Ishikawa (cell line): ENCODE results near the gene D2HGDH.

ENCODE experiments used
- CREB1 ChIP-seq: IDR thresholded peaks from 2 replicates; pipeline ENCODE4 v1.6.1; 2012; ENCODE audit warnings: low read depth
- EP300 ChIP-seq: IDR thresholded peaks from 2 replicates; pipeline ENCODE4 v1.6.1; 2012; ENCODE audit warnings: borderline replicate concordance
- TAF1 ChIP-seq: IDR thresholded peaks from 2 replicates; pipeline ENCODE4 v1.6.1; 2012; ENCODE audit warnings: low read depth, mild to moderate bottlenecking
- TEAD4 ChIP-seq: IDR thresholded peaks from 2 replicates; pipeline ENCODE4 v1.6.1; 2012
- YY1 ChIP-seq: IDR thresholded peaks from 2 replicates; pipeline ENCODE4 v1.6.1; 2012; ENCODE audit warnings: low read depth
- TF ChIP-seq, protein P1 (sequence below): IDR thresholded peaks from 2 replicates; pipeline ENCODE4 v1.6.1; 2012
- TF ChIP-seq, protein P2 (sequence below): IDR thresholded peaks from 2 replicates; pipeline ENCODE4 v1.6.1; 2012; ENCODE audit warnings: low read depth, mild to moderate bottlenecking
- TF ChIP-seq, protein P3 (sequence below): IDR thresholded peaks from 2 replicates; pipeline ENCODE4 v1.6.1; 2012

DNA sequence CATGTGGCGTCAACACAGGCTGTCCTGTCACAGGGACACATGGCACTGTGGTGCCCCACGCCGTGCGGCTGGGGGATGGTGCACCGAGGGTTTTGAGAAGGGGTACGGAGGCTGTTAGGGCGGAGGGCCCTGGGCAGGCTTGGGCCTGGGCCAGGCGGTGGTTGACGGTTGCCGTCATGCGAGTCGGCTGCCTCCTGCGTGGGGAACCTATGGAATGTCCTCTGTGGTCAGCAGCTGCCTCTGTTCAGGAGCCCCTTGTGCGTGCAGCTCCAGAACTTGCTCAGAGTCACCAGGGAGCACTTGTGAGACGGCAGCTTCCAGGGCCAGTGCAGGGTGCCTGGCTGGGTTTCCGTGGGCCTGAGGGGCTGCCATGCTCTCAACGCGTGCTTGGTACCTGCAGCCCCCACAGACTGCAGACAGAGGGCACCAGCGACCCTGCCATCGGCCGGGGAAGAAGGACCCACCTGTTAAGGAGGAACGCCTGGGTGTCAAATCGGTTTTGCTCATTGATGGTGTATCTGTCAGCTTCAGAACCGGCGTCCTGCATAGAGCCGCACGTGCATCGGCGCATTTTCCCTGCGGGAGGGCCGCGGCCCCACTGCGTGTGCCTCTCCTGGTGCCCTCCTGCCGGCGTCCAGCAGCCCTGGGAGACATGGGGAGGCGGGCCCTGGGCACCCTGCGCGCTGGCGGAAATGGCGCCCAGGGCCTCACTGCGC is 10.0 kb upstream of the D2HGDH start:
- TF ChIP-seq, protein P1, sequence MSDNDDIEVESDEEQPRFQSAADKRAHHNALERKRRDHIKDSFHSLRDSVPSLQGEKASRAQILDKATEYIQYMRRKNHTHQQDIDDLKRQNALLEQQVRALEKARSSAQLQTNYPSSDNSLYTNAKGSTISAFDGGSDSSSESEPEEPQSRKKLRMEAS, result no peak
- TF ChIP-seq CREB1 (no peak), TEAD4 (no peak), YY1 (no peak), TAF1 (no peak), EP300 (no peak)
- TF ChIP-seq, protein P2, sequence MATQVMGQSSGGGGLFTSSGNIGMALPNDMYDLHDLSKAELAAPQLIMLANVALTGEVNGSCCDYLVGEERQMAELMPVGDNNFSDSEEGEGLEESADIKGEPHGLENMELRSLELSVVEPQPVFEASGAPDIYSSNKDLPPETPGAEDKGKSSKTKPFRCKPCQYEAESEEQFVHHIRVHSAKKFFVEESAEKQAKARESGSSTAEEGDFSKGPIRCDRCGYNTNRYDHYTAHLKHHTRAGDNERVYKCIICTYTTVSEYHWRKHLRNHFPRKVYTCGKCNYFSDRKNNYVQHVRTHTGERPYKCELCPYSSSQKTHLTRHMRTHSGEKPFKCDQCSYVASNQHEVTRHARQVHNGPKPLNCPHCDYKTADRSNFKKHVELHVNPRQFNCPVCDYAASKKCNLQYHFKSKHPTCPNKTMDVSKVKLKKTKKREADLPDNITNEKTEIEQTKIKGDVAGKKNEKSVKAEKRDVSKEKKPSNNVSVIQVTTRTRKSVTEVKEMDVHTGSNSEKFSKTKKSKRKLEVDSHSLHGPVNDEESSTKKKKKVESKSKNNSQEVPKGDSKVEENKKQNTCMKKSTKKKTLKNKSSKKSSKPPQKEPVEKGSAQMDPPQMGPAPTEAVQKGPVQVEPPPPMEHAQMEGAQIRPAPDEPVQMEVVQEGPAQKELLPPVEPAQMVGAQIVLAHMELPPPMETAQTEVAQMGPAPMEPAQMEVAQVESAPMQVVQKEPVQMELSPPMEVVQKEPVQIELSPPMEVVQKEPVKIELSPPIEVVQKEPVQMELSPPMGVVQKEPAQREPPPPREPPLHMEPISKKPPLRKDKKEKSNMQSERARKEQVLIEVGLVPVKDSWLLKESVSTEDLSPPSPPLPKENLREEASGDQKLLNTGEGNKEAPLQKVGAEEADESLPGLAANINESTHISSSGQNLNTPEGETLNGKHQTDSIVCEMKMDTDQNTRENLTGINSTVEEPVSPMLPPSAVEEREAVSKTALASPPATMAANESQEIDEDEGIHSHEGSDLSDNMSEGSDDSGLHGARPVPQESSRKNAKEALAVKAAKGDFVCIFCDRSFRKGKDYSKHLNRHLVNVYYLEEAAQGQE, result no peak
- TF ChIP-seq, protein P3, sequence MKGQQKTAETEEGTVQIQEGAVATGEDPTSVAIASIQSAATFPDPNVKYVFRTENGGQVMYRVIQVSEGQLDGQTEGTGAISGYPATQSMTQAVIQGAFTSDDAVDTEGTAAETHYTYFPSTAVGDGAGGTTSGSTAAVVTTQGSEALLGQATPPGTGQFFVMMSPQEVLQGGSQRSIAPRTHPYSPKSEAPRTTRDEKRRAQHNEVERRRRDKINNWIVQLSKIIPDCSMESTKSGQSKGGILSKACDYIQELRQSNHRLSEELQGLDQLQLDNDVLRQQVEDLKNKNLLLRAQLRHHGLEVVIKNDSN, result no peak
